HG03342 (cell line): ENCODE results near the gene CSTF2T.

ENCODE experiments used
- ATAC-seq: cut with Tn5 transposase; IDR thresholded peaks from one replicate; pipeline ENCODE4 v1.9.1; 2021; ENCODE audit warnings: mild to moderate bottlenecking, moderate library complexity; ENCODE audit not compliant: unreplicated experiment

CSTF2T gene

GRCh38 chr10:51651063-51651462 is 48.3 kb downstream of the CSTF2T start:
- ATAC-seq: no peak

DNA sequence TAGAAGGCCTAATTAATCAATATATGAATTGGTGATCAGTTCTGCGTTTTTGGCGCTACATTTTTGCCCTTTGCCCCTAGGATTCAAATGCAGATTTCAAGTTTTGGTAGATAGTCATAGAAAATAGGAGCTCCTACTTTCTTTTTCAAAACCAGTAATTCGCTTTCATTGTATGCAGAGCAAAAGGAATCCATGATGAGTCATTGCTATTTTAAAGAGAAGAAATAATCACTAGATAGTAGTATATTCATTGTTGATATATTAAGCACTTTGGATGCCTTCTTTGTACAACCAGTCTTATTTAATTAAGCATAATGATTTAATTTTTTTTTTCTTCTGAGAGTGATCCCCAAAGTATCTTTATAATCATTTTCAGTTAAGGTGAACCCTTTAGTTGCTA is 50.3 kb downstream of the CSTF2T start:
- ATAC-seq: no peak
